HG02763 (cell line): ENCODE results near the gene FNDC10.

Source experiments
- ATAC-seq: cut with Tn5 transposase; IDR thresholded peaks from one replicate; pipeline ENCODE4 v1.9.1; 2021; ENCODE audit warnings: mild to moderate bottlenecking, moderate library complexity; ENCODE audit not compliant: unreplicated experiment

The FNDC10 gene

GRCh38 chr1:1550087-1550486 lies 49.8 kb downstream of the FNDC10 start:
- ATAC-seq, result no peak

- ATAC-seq, result no peak
These were observed 51.3 kb downstream of the FNDC10 start for GRCh38 chr1:1548591-1548990.
